Measurements from ENCODE around the gene MASTL. TPM values are rescaled to one million over a fixed set of nuclear protein-coding genes. Genes with fewer than 3 reads are reported as not detected.
"Not testable (repeated sequence)": the region's sequence is repeated elsewhere in the genome, so short reads cannot be mapped to it uniquely, and the experiment has no call there.

The MASTL gene
- total RNA-seq (20.6 TPM), polyA plus RNA-seq (4.8 TPM)

DNA sequence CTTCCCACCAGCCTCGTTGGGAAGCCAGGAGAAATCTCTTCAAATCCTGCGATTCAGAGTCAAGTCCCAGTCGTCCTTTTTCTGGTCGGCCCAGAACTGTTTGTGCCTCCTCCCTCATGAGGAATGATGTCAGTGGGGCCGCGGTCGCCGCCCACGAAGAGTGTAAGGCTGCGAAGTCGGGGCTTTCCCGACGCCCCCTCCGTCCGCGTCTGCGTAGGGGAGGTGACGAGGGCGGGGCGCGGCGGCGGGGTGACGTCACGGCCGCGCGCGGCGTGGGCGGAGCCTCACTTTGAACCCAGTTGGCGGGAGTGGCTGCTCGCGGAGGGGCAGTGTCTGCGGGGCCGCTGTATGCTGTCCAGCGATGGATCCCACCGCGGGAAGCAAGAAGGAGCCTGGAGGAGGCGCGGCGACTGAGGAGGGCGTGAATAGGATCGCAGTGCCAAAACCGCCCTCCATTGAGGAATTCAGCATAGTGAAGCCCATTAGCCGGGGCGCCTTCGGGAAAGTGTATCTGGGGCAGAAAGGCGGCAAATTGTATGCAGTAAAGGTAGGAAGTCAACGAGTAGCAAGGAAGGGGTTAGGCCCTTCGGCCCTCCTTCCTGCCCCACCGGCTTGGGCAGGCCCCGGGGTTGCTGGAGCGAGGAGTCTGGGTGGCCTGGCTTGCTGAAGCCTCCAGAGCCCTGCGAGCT lies at the start of gene MASTL:
Gene MASTL (plus strand): TSS at position 287 of the 689 bp plus-strand sequence. CDS start 75 bp downstream, at position 362.
- DNase-seq (ENCODE audit: extremely low spot score): peak; percentile 78
- no peaks in the 10 kb centered on the region for H3K36me3 ChIP-seq (ENCODE audit: insufficient read depth)
- H3K4me3 ChIP-seq (ENCODE audit: low read depth, low read length): peak within 1 kb of the TSS; percentile 85
- peak within 1 kb of the TSS; percentile 97 for H3K27ac ChIP-seq (ENCODE audit: low read depth)
- peaks cover 2% of the 10 kb centered on the region for H3K4me1 ChIP-seq (ENCODE audit: insufficient read depth)
- WGBS: under 1% methylated on average over 55 of the region's 55 CpGs

DNA sequence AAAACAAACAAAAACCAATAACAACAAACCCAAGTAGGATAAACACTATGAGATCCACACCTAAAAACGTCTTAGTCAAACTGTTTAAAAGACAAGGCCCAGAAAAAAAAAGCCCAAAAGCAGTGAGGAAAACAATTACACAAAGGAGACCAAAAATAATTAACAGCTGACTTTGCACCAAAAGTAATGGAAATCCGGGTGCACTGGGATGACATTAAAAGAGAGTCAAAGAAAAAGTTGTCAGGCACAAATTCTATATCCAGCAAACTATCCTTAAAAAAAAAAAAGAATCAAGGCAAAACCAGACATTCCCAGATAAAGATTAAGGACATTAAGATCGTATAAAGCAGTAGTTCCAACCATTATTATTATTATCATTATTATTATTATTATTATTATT lies 47.0 kb upstream of the MASTL start:
- peaks cover 1% of the 10 kb centered on the region for H3K4me1 ChIP-seq (ENCODE audit: insufficient read depth)
- no peak overlapping the region for H3K4me3 ChIP-seq (ENCODE audit: low read depth, low read length)
- WGBS: 95% methylated on average over 3 of the region's 3 CpGs
- no peak for DNase-seq (ENCODE audit: extremely low spot score)
- H3K36me3 ChIP-seq (ENCODE audit: insufficient read depth): no peaks in the 10 kb centered on the region
- no peak overlapping the region for H3K27ac ChIP-seq (ENCODE audit: low read depth)

DNA sequence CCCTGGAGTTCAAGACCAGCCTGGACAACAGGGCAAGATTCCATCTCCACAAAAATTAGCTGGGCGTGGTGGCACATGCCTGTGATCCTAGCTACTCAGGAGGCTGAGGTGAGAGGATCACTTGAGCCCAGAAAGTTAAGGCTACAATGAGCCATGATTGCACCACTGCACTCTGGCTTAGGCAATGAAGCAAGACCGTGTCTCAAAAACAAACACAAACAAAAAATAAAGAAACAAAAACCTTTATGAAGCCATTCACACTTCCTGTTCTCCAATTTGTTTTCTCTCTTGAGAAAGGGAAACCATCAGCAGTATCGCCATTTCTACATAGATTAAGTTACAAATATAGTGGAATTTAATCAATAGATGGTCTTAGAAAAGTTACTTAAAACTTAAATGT lies 20.8 kb upstream of the MASTL start:
- 93% methylated on average over 3 of the region's 3 CpGs for WGBS
- Histone ChIP-seq H3K36me3 (ENCODE audit: insufficient read depth) (peaks cover 2% of the 10 kb centered on the region), H3K4me3 (ENCODE audit: low read depth, low read length) (no peak overlapping the region)

DNA sequence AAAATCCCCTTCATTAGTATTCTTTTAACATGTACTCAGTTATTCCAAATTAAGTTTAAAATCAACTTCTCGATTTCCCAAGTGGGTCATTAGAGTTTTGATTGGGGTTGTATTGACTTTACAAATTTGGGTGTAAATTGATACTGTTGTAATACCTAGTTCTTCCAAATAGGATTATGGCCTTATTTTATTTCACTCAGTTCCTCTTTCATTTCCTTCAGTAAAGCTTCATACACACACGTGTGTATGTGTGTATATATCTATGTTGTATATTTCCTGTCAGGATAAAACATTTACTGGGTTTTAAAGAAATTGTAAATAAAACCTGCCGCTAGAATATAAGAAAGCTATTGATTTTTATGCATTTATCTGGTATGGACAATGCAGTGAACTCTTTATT lies 16.9 kb upstream of the MASTL start:
- Histone ChIP-seq H3K27ac (ENCODE audit: low read depth) (no peak overlapping the region), H3K4me3 (ENCODE audit: low read depth, low read length) (no peak overlapping the region), H3K4me1 (ENCODE audit: insufficient read depth) (no peaks in the 10 kb centered on the region), H3K36me3 (ENCODE audit: insufficient read depth) (no peaks in the 10 kb centered on the region)
- 86% methylated on average over 3 of the region's 3 CpGs for WGBS
- DNase-seq (ENCODE audit: extremely low spot score): no peak

More for the DNA sequence above, 20.8 kb upstream of the MASTL start:
- DNase-seq (ENCODE audit: extremely low spot score): no peak
- H3K27ac ChIP-seq (ENCODE audit: low read depth): no peak overlapping the region
- H3K4me1 ChIP-seq (ENCODE audit: insufficient read depth): no peaks in the 10 kb centered on the region

DNA sequence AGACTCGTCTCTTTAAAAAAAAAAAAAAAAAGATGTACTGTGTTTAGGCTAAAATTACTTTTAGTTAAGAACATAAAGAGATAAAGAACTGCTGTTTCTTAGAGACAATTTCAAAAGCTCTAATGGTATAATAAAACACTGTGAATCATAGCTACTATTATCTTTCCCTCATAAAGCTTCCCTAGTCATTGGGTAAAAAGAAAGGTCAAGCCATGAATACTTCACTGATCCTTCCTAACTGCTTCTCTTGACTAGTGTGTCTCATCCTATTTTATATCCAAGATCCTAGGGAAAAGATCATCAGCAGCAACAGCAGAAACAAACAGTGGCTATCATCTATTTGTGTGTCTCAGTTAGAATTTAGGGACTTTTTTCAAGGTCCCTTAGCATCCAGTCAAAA lies 11.5 kb upstream of the MASTL start:
- no peaks in the 10 kb centered on the region for H3K36me3 ChIP-seq (ENCODE audit: insufficient read depth)
- no peak overlapping the region for H3K27ac ChIP-seq (ENCODE audit: low read depth)
- no peak overlapping the region for H3K4me3 ChIP-seq (ENCODE audit: low read depth, low read length)
- no peaks in the 10 kb centered on the region for H3K4me1 ChIP-seq (ENCODE audit: insufficient read depth)
- no peak for DNase-seq (ENCODE audit: extremely low spot score)
- WGBS: 90% methylated on average over 1 of the region's 1 CpG

DNA sequence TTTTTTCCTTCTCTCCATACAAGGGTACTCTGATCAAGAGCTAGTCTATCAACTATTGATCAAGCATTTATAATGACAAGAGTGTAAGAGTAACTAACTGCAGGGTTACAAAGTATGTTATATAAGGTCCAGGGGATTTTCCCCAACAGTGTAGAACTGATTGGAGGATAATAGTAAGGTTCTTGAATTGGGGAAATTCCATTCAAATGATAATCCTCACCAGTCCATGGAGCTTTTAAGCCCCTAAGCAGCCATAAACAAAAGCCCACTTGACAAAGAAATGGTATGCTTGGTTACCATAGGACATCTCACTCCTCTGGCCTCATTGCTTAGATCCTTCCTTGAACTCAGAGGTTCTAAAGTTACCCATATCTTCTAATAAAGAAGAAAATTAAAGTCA lies 9.2 kb upstream of the MASTL start:
- H3K27ac ChIP-seq (ENCODE audit: low read depth): no peak overlapping the region
- no peak overlapping the region for H3K4me3 ChIP-seq (ENCODE audit: low read depth, low read length)
- no peaks in the 10 kb centered on the region for H3K4me1 ChIP-seq (ENCODE audit: insufficient read depth)
- no peaks in the 10 kb centered on the region for H3K36me3 ChIP-seq (ENCODE audit: insufficient read depth)
- no peak for DNase-seq (ENCODE audit: extremely low spot score)

DNA sequence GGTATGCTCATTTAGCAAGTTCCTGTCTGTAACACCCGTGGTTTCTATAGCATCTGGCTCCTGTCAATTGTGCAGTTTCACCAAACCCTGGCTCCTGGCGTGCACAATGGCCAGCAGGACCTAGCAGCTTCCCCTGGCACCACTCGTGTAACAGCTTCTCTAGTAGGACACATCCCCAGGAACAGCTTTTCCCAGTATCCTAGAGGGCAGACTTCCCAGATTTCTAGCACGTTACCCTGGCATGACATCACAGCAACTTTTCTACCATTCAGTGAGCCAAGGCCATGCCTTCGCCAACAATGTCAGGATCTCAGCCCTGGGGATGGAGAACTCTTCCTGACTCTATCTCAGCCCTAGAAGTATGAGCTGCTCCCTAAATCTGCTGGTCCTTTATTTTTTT lies 7.5 kb upstream of the MASTL start:
- Histone ChIP-seq H3K27ac (ENCODE audit: low read depth) (no peak overlapping the region), H3K4me3 (ENCODE audit: low read depth, low read length) (no peak overlapping the region), H3K36me3 (ENCODE audit: insufficient read depth) (no peaks in the 10 kb centered on the region), H3K4me1 (ENCODE audit: insufficient read depth) (no peaks in the 10 kb centered on the region)
- WGBS: 84% methylated on average over 5 of the region's 5 CpGs
- DNase-seq (ENCODE audit: extremely low spot score): no peak

DNA sequence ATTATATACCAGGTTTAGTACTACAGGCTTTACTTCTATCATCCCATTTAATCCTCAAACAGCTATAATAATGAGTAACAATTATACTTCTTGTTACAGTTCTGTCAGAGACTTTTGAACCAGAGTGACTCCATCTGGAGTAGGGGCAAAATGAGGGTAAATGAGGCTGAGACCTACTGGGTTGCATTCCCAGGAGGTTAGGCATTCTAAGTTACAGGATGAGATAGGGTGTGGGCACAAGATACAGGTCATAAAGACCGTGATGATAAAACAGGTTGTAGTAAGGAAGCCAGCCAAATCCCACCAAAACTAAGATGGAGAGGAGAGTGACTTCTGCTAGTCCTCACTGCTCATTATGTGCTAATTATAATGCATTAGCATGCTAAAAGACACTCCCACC lies 4.9 kb upstream of the MASTL start:
- Histone ChIP-seq H3K4me3 (ENCODE audit: low read depth, low read length) (no peak overlapping the region), H3K27ac (ENCODE audit: low read depth) (no peak overlapping the region), H3K4me1 (ENCODE audit: insufficient read depth) (peaks cover 2% of the 10 kb centered on the region), H3K36me3 (ENCODE audit: insufficient read depth) (no peaks in the 10 kb centered on the region)
- DNase-seq (ENCODE audit: extremely low spot score): no peak
- WGBS: 82% methylated on average over 1 of the region's 1 CpG

DNA sequence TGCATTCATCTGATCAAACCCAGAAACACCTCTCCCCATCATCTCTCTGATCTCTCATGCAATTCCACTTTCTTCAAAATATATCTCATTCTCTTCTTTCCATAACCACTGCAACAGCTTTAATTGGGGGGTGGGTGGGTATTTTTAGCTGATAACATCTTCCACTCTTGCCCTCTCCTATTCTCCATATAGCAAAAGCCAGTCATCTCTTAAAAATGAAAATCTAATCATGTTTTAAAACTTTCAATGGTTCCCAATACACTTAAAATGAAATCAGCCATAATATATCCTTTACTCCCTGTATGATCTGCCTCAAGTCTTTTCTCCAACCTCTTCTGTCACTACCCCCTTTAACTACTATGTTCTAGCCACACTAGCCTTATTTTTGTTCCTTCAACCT lies 2.5 kb upstream of the MASTL start:
- peak overlapping the region; percentile 6 for H3K4me3 ChIP-seq (ENCODE audit: low read depth, low read length)
- no peak overlapping the region for H3K27ac ChIP-seq (ENCODE audit: low read depth)
- H3K4me1 ChIP-seq (ENCODE audit: insufficient read depth): peaks cover 2% of the 10 kb centered on the region
- no peak for DNase-seq (ENCODE audit: extremely low spot score)
- no peaks in the 10 kb centered on the region for H3K36me3 ChIP-seq (ENCODE audit: insufficient read depth)

DNA sequence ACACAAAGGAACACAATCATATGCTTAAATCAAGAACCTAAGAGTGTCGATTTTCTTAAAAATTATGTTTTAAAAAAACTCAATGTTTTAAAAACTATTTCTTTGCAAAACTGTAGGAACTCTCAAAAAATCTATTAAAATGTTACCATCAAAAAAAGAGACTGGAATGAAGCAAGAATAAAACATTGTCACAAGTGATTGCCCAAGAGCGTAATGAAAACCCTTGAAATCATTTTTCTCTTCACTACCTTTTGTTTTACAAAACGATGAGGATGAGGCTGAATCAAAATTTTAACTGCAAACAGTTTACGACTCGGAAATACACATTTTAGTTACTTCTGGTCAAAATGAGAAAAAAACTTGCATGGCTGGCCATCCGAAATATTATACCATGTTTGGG lies 1.8 kb upstream of the MASTL start:
- H3K36me3 ChIP-seq (ENCODE audit: insufficient read depth): no peaks in the 10 kb centered on the region
- WGBS: 4% methylated on average over 6 of the region's 6 CpGs
- no peak overlapping the region for H3K27ac ChIP-seq (ENCODE audit: low read depth)
- no peak for DNase-seq (ENCODE audit: extremely low spot score)
- peaks cover 2% of the 10 kb centered on the region for H3K4me1 ChIP-seq (ENCODE audit: insufficient read depth)
- peak overlapping the region; percentile 85 for H3K4me3 ChIP-seq (ENCODE audit: low read depth, low read length)

DNA sequence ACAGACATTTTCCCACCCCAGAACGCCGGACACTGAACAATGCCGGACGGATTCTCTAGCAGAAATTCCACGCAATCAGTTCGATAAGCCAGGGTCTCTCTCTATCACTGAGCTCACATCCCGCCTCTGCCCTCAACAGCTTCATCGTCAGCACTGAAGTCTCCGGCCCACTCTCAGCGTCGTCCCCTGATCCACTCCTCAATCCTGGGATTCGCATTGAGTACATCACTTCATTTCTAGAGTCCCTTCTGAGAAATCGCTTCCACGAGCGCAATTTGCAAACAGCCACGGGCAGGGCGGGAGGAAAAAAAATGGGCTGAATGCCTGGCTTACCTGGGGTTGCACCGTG lies 1.3 kb upstream of the MASTL start:
- H3K4me3 ChIP-seq (ENCODE audit: low read depth, low read length): peak overlapping the region; percentile 85
- peak overlapping the region; percentile 91 for H3K27ac ChIP-seq (ENCODE audit: low read depth)
- WGBS: under 1% methylated on average over 18 of the region's 18 CpGs
- peak; percentile 14 for DNase-seq (ENCODE audit: extremely low spot score)
- H3K36me3 ChIP-seq (ENCODE audit: insufficient read depth): no peaks in the 10 kb centered on the region
- H3K4me1 ChIP-seq (ENCODE audit: insufficient read depth): peaks cover 2% of the 10 kb centered on the region

DNA sequence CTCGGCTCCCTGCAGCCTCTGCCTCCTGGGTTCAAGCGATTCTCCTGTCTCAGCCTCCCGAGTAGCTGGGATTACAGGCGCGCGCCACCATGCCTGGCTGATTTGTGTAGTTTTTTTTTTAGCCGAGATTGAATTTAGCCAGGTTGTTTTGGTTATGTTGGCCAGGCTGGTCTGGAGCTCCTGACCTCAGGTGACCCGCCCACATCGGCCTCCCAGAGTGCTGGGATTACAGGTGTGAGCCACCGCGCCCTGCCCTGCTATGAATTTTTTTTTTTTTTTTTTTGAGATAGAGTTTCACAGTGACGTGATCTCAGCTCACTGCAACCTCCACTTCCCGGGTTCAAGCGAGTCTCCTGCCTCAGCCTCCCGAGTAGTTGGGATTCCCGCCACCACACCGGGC lies 1.4 kb downstream of the MASTL start:
- WGBS: 90% methylated on average over 17 of the region's 17 CpGs
- not testable (repeated sequence) for DNase-seq (ENCODE audit: extremely low spot score); H3K27ac ChIP-seq (ENCODE audit: low read depth); H3K36me3 ChIP-seq (ENCODE audit: insufficient read depth); H3K4me1 ChIP-seq (ENCODE audit: insufficient read depth)
- H3K4me3 ChIP-seq (ENCODE audit: low read depth, low read length): peak overlapping the region; percentile 52

DNA sequence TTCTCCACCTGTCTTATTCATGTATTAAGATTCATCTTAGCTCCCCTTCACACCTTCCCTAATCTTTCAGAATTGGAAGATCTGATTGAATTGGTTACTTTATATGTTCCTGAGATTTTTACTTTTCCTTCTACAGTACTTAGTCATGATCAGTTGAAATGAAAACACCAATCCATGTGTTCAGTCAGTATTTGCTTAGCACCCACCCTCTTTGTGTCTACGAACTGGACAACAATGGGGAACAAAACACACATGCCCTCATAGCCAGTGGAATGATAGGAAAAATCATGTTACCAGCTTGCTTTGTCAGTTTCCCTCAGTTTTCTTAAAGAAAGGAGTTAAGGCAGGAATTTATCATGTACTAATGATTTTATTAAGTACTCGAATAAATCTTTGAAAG lies 2.0 kb downstream of the MASTL start:
- H3K4me3 ChIP-seq (ENCODE audit: low read depth, low read length): no peak overlapping the region
- no peaks in the 10 kb centered on the region for H3K36me3 ChIP-seq (ENCODE audit: insufficient read depth)
- peaks cover 2% of the 10 kb centered on the region for H3K4me1 ChIP-seq (ENCODE audit: insufficient read depth)
- 80% methylated on average over 2 of the region's 2 CpGs for WGBS
- H3K27ac ChIP-seq (ENCODE audit: low read depth): no peak overlapping the region
- no peak for DNase-seq (ENCODE audit: extremely low spot score)

DNA sequence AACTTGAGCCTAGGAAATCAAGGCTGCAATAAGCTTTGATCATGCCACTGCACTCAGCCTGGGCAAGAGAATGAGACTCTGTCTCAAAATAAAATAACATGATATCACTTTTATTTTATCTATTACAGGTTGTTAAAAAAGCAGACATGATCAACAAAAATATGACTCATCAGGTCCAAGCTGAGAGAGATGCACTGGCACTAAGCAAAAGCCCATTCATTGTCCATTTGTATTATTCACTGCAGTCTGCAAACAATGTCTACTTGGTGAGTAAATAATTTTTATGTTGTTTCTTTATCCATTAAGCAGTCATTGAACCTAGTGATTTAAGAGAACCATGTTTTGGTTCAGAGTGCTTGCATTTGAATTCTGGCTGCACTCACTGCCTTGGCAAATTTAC lies 3.3 kb downstream of the MASTL start:
- no peaks in the 10 kb centered on the region for H3K36me3 ChIP-seq (ENCODE audit: insufficient read depth)
- H3K4me3 ChIP-seq (ENCODE audit: low read depth, low read length): no peak overlapping the region
- no peaks in the 10 kb centered on the region for H3K4me1 ChIP-seq (ENCODE audit: insufficient read depth)
- no peak for DNase-seq (ENCODE audit: extremely low spot score)
- H3K27ac ChIP-seq (ENCODE audit: low read depth): no peak overlapping the region

DNA sequence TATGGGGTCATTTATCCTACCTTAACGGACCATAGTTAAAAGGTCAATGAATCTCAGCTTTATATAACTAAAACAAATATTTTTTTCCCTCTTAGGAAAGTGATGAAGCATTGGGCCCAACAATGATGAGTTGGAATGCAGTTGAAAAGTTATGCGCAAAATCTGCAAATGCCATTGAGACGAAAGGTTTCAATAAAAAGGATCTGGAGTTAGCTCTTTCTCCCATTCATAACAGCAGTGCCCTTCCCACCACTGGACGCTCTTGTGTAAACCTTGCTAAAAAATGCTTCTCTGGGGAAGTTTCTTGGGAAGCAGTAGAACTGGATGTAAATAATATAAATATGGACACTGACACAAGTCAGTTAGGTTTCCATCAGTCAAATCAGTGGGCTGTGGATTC lies 14.7 kb downstream of the MASTL start:
- peaks cover 6% of the 10 kb centered on the region for H3K36me3 ChIP-seq (ENCODE audit: insufficient read depth)
- H3K4me1 ChIP-seq (ENCODE audit: insufficient read depth): no peaks in the 10 kb centered on the region
- no peak for DNase-seq (ENCODE audit: extremely low spot score)
- H3K4me3 ChIP-seq (ENCODE audit: low read depth, low read length): no peak overlapping the region
- WGBS: 94% methylated on average over 4 of the region's 4 CpGs
- no peak overlapping the region for H3K27ac ChIP-seq (ENCODE audit: low read depth)

Data from urinary bladder (tissue), 4 donors.